Gastrocnemius medialis (tissue), 4 donors: ENCODE measurements around the gene HNRNPA3. TPM values are rescaled to one million over a fixed set of nuclear protein-coding genes. Genes with fewer than 3 reads are reported as not detected.

Experiments used
- ATAC-seq, 2 donors: fragments of 150-250 bp; one replicate each; pipeline ENCODE4 v1.9.1; 2016
- DNase-seq, 2 donors: peaks; one replicate each; pipeline ENCODE4 v3.0.0-alpha.2; 2019
- H3K27ac ChIP-seq, 4 donors: fragments of 200-600 bp; sonication (generic); 1 replicate in 1 of 4; 2 replicates in 3 of 4; pipeline ENCODE4 v1.5.1; 2016 to 2018; ENCODE audit warnings: mild to moderate bottlenecking in 2 of 4, moderate library complexity in 1 of 4
- H3K27me3 ChIP-seq, 3 donors: fragments of 200-600 bp; sonication (generic) in 2 of 3; 1 replicate in 1 of 3; 2 replicates in 2 of 3; pipeline versions ENCODE4 v1.5.1 to v1.6.0; 2016 to 2019; ENCODE audit warnings: mild to moderate bottlenecking in 1 of 3, moderate library complexity in 1 of 3
- H3K36me3 ChIP-seq, 2 donors: fragments of 200-600 bp; sonication (generic) in 1 of 2; one replicate each; pipeline ENCODE4 v1.5.1; 2017 to 2018
- H3K4me1 ChIP-seq, 2 donors: fragments of 200-600 bp; sonication (generic) in 1 of 2; one replicate each; pipeline ENCODE4 v1.5.1; 2016 to 2017; ENCODE audit warnings: mild to moderate bottlenecking in 2 of 2
- H3K4me3 ChIP-seq, 4 donors: fragments of 200-600 bp; sonication (generic) in 3 of 4; 1 replicate in 1 of 4; 2 replicates in 3 of 4; pipeline ENCODE4 v1.5.1; 2016 to 2019; ENCODE audit warnings: mild to moderate bottlenecking in 2 of 4
- H3K9me3 ChIP-seq, 3 donors: fragments of 200-600 bp; sonication (generic) in 2 of 3; 1 replicate in 1 of 3; 2 replicates in 2 of 3; pipeline ENCODE4 v1.5.1; 2016 to 2019
- CTCF ChIP-seq, 5 experiments: fragments of 450-650 bp in 3 of 5; fragments of 200-600 bp in 2 of 5; sonication (generic) in 2 of 5; IDR thresholded peaks in 4 of 5; conservative IDR thresholded peaks in 1 of 5; 1 replicate in 4 of 5; 2 replicates in 1 of 5; pipeline ENCODE4 v1.5.1; 2016 to 2019; ENCODE audit warnings: antibody characterized with exemption in 5 of 5, mild to moderate bottlenecking in 3 of 5, moderate library complexity in 3 of 5
- POLR2A ChIP-seq, 2 donors: fragments of 450-650 bp; IDR thresholded peaks; one replicate each; pipeline ENCODE4 v1.6.1; 2017; ENCODE audit warnings: antibody characterized with exemption in 2 of 2, mild to moderate bottlenecking in 2 of 2, moderate library complexity in 2 of 2
- in situ Hi-C, 4 donors: fragments of 200-750 bp; cut with MboI; loops; one replicate each; pipeline versions ENCODE4 v1.15.0 to v1.8.0; 2017; ENCODE audit warnings: low sequenced_read_pairs in 4 of 4
- intact Hi-C: fragments of 100-400 bp; cut with DNase I; formaldehyde crosslinking; loops from one replicate; pipeline ENCODE4 v1.15.1; 2023; ENCODE audit warnings: low total_unique reads
- total RNA-seq, 4 donors: library from RNA; depleted of rRNA; stranded (reverse); fragments of >200 nt; gene quantifications; one replicate each; pipeline versions ENCODE4 v1.1.0 to v1.2.3, GENCODE V29; 2016

The HNRNPA3 gene
- total RNA-seq, 4 donors from 2014 or later: 16.1 to 32.2 (median 22.4) TPM

GRCh38 chr2:177251165-177251542, 38.6 kb downstream of the HNRNPA3 start:
- H3K27me3 ChIP-seq: no peaks in the 10 kb centered on the region
- no peak for DNase-seq
- TF ChIP-seq CTCF (IDR thresholded peaks at IDR 0.05 in 4 of 5, conservative IDR thresholded peaks at IDR 0.05 in 1 of 5) (no peak), POLR2A (IDR thresholded peaks at IDR 0.05) (no peak)
- H3K4me3 ChIP-seq: peak overlapping the region in 1 of 4 donors; percentile 6
- in situ Hi-C loops (no loop called here), intact Hi-C loops (no loop called here)
- no peaks in the 10 kb centered on the region for H3K36me3 ChIP-seq
- H3K27ac ChIP-seq: peak overlapping the region; percentile 82 to 87 (median 82)
- no peaks in the 10 kb centered on the region for H3K9me3 ChIP-seq
- peak in 1 of 2 donors; percentile 10 for ATAC-seq
- H3K4me1 ChIP-seq: peaks cover 94 to 100% of the 10 kb centered on the region in 2 donors

- Histone ChIP-seq H3K4me3 (peak overlapping the region in 1 of 4 donors; percentile 14), H3K27me3 (no peaks in the 10 kb centered on the region), H3K9me3 (no peaks in the 10 kb centered on the region), H3K27ac (peak overlapping the region; percentile 82 to 87 (median 82)), H3K4me1 (peaks cover 94 to 99% of the 10 kb centered on the region in 2 donors), H3K36me3 (no peaks in the 10 kb centered on the region)
- in situ Hi-C loops (no loop called here), intact Hi-C loops (loop anchor here (1.0 kb wide), 1 partner anchor 10 kb away; no protein-coding TSS in a partner anchor)
- no peak for DNase-seq
- no peak for ATAC-seq
- TF ChIP-seq POLR2A (IDR thresholded peaks at IDR 0.05) (no peak), CTCF (IDR thresholded peaks at IDR 0.05 in 4 of 5, conservative IDR thresholded peaks at IDR 0.05 in 1 of 5) (no peak)
Observed at GRCh38 chr2:177252808-177253531, 40.4 kb downstream of the HNRNPA3 start.

GRCh38 chr2:177253704-177254103, 41.1 kb downstream of the HNRNPA3 start:
- no peak for ATAC-seq
- Histone ChIP-seq H3K4me1 (peaks cover 95 to 98% of the 10 kb centered on the region in 2 donors), H3K9me3 (no peaks in the 10 kb centered on the region), H3K27me3 (no peaks in the 10 kb centered on the region), H3K27ac (peak overlapping the region; percentile 82 to 87 (median 82)), H3K36me3 (no peaks in the 10 kb centered on the region), H3K4me3 (no peak overlapping the region)
- intact Hi-C loops (no loop called here), in situ Hi-C loops (no loop called here)
- TF ChIP-seq POLR2A (IDR thresholded peaks at IDR 0.05) (no peak), CTCF (IDR thresholded peaks at IDR 0.05 in 4 of 5, conservative IDR thresholded peaks at IDR 0.05 in 1 of 5) (no peak)
- no peak for DNase-seq

GRCh38 chr2:177254433-177255226, 42.0 kb downstream of the HNRNPA3 start:
- DNase-seq: no peak
- Histone ChIP-seq H3K36me3 (no peaks in the 10 kb centered on the region), H3K27ac (peak overlapping the region; percentile 82 to 87 (median 82)), H3K4me1 (peaks cover 98 to 99% of the 10 kb centered on the region in 2 donors), H3K9me3 (no peaks in the 10 kb centered on the region), H3K4me3 (peak overlapping the region in 1 of 4 donors; percentile 3), H3K27me3 (no peaks in the 10 kb centered on the region)
- TF ChIP-seq POLR2A (IDR thresholded peaks at IDR 0.05): no peak
- peak in 4 of 5 experiments; percentile 4 to 42 (median 26) for TF ChIP-seq CTCF (IDR thresholded peaks at IDR 0.05 in 4 of 5, conservative IDR thresholded peaks at IDR 0.05 in 1 of 5)
- intact Hi-C loops (no loop called here), in situ Hi-C loops (no loop called here)
- no peak for ATAC-seq
